Measurements from ENCODE around the gene TPBGL.

DNA sequence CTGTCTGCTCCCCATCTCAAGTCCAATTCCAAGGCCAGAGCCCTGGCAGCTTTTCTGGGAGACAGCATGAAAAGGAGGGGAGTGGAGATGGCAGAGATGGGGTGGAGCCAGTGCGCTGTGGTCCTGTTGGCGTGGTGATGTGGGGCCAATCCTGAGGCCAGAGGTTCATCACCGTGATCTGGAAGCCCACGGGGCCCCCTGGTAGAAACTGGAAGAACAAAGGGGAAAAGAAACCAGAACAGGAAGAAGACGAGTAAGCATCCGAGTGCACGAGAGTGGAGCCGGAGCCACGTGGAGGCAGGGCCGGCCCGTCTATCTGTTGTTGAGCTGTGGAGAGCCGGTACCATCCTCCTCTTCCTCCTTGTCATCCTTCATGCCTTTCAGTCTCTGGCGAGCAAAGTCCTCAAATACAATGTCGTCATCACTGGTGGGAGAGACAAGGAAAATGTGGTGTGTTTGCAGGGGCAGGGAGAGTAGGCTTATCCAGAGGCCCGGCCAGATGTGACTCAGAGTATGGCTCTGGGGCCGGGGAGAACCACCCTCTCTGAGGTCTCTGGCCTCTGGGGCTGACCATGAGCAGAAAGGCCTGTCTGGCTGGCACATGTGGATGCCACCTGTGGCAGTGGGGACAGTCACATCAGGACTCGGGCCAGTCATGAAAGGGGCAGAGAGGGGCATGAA is 25.4 kb downstream of the TPBGL start:
- TF ChIP-seq GATA3 (IDR thresholded peaks at IDR 0.05; ENCODE audit: low read depth, low read length): no peak
- no peak for TF ChIP-seq GATA2 (IDR thresholded peaks at IDR 0.05; ENCODE audit: low read depth, low read length)

Measured in SH-SY5Y (cell line).